NCI-H446 treated with DMSO at 0.1 percent for 48 hours (cell line): Measurements from ENCODE around the gene KIFC3.

Source experiments
- DNase-seq: peaks from one replicate; lab custom pipeline; 2025; lab: John Stamatoyannopoulos, UW

Gene KIFC3

GRCh38 chr16:57765160-57765728 lies 37.0 kb downstream of the KIFC3 start:
- DNase-seq, result no peak

GRCh38 chr16:57764341-57765159 lies 37.7 kb downstream of the KIFC3 start:
- DNase-seq, result no peak

GRCh38 chr16:57764006-57764340 lies 38.3 kb downstream of the KIFC3 start:
- no peak for DNase-seq

GRCh38 chr16:57763285-57764005 lies 38.8 kb downstream of the KIFC3 start:
- DNase-seq, result no peak

- DNase-seq, result no peak
Measured at GRCh38 chr16:57762365-57763040, 39.8 kb downstream of the KIFC3 start.

- DNase-seq, result no peak
Measured at GRCh38 chr16:57761957-57762356, 40.3 kb downstream of the KIFC3 start.

- DNase-seq, result no peak
Measured at GRCh38 chr16:57761301-57761700, 41.0 kb downstream of the KIFC3 start.

GRCh38 chr16:57760357-57761160 lies 41.7 kb downstream of the KIFC3 start:
- no peak for DNase-seq

- no peak for DNase-seq
Measured at GRCh38 chr16:57759541-57760356, 42.5 kb downstream of the KIFC3 start.

- no peak for DNase-seq
Measured at GRCh38 chr16:57759131-57759530, 43.2 kb downstream of the KIFC3 start.

GRCh38 chr16:57758331-57759117 lies 43.8 kb downstream of the KIFC3 start:
- DNase-seq, result no peak

GRCh38 chr16:57757883-57758282 lies 44.4 kb downstream of the KIFC3 start:
- DNase-seq, result no peak

GRCh38 chr16:57757326-57757786 lies 44.9 kb downstream of the KIFC3 start:
- no peak for DNase-seq

GRCh38 chr16:57756424-57757325 lies 45.6 kb downstream of the KIFC3 start:
- DNase-seq, result no peak

- DNase-seq, result no peak
Measured at GRCh38 chr16:57755726-57756423, 46.4 kb downstream of the KIFC3 start.

GRCh38 chr16:57755061-57755684 lies 47.1 kb downstream of the KIFC3 start:
- DNase-seq, result no peak

- DNase-seq, result no peak
Measured at GRCh38 chr16:57754354-57755060, 47.8 kb downstream of the KIFC3 start.
